Left ventricle myocardium inferior (tissue), 1 donor: ENCODE measurements around the gene SLC37A1. TPM values are rescaled to one million over a fixed set of nuclear protein-coding genes. Genes with fewer than 3 reads are reported as not detected.

Experiments
- DNase-seq: peaks from one replicate; pipeline ENCODE4 v3.0.0-alpha.2; 2020
- H3K27ac ChIP-seq: fragments of 200-600 bp; replicated peaks from 2 replicates; pipeline ENCODE4 v1.8.0; 2021
- H3K27me3 ChIP-seq: fragments of 200-600 bp; 2 replicates; pipeline ENCODE4 v1.8.0; 2021; ENCODE audit warnings: low read depth
- H3K36me3 ChIP-seq: fragments of 200-600 bp; 2 replicates; pipeline ENCODE4 v1.8.0; 2021
- H3K4me1 ChIP-seq: fragments of 200-600 bp; 2 replicates; pipeline ENCODE4 v1.8.0; 2021
- H3K4me3 ChIP-seq: fragments of 200-600 bp; 2 replicates; pipeline ENCODE4 v1.8.0; 2021; ENCODE audit warnings: mild to moderate bottlenecking, moderate library complexity
- H3K9me3 ChIP-seq: fragments of 200-600 bp; replicated peaks from 2 replicates; pipeline ENCODE4 v1.8.0; 2021
- CTCF ChIP-seq: fragments of 200-600 bp; IDR thresholded peaks from 2 replicates; pipeline ENCODE4 v1.8.0; 2021; ENCODE audit warnings: antibody characterized with exemption, mild to moderate bottlenecking, borderline replicate concordance
- intact Hi-C: fragments of 100-400 bp; cut with micrococcal nuclease; formaldehyde crosslinking; loops from one replicate; pipeline ENCODE4 v1.11.0; 2022
- total RNA-seq: library from RNA; stranded (reverse); fragmentation: NEBNext Ultra II Directional; extraction: Animal tissue kit (Norgen Biotek cat#: 25700); gene quantifications from one replicate; pipeline ENCODE4 v1.2.1, GENCODE V29; 2021
- donor health status: DM: no; HTN: yes; CAD: no; lungs with severe emphysema.

Gene SLC37A1
- total RNA-seq, 1 donor from 2014 or later: 3.8 TPM

GRCh38 chr21:42509244-42509643 is 4.4 kb upstream of the SLC37A1 start:
- no peak overlapping the region for H3K4me3 ChIP-seq
- H3K27ac ChIP-seq: no peak overlapping the region
- H3K27me3 ChIP-seq: no peaks in the 10 kb centered on the region
- H3K36me3 ChIP-seq: no peaks in the 10 kb centered on the region
- no peak for TF ChIP-seq CTCF
- intact Hi-C loops: no loop called here
- H3K9me3 ChIP-seq: no peaks in the 10 kb centered on the region
- DNase-seq: no peak
- peaks cover 4% of the 10 kb centered on the region for H3K4me1 ChIP-seq

- no peak for DNase-seq
- intact Hi-C loops: no loop called here
- Histone ChIP-seq H3K27me3 (no peaks in the 10 kb centered on the region), H3K4me3 (peak overlapping the region; percentile 94), H3K36me3 (no peaks in the 10 kb centered on the region), H3K27ac (no peak overlapping the region), H3K9me3 (no peaks in the 10 kb centered on the region), H3K4me1 (peaks cover 20% of the 10 kb centered on the region)
- no peak for TF ChIP-seq CTCF
Observed at GRCh38 chr21:42512346-42513034, 1.2 kb upstream of the SLC37A1 start.

- no peaks in the 10 kb centered on the region for H3K9me3 ChIP-seq
- no peak for TF ChIP-seq CTCF
- peak overlapping the region; percentile 78 for H3K27ac ChIP-seq
- intact Hi-C loops: no loop called here
- no peaks in the 10 kb centered on the region for H3K27me3 ChIP-seq
- peak overlapping the region; percentile 94 for H3K4me3 ChIP-seq
- H3K36me3 ChIP-seq: peaks cover 11% of the 10 kb centered on the region
- H3K4me1 ChIP-seq: peaks cover 20% of the 10 kb centered on the region
- DNase-seq: peak; percentile 58
Observed at GRCh38 chr21:42513985-42514882, 582 bp downstream of the SLC37A1 start.

GRCh38 chr21:42514883-42515228 is 1.2 kb downstream of the SLC37A1 start:
- Histone ChIP-seq H3K4me3 (peak overlapping the region; percentile 94), H3K9me3 (no peaks in the 10 kb centered on the region), H3K27ac (peak overlapping the region; percentile 78), H3K36me3 (peaks cover 17% of the 10 kb centered on the region), H3K4me1 (peaks cover 20% of the 10 kb centered on the region), H3K27me3 (no peaks in the 10 kb centered on the region)
- intact Hi-C loops: no loop called here
- TF ChIP-seq CTCF: no peak
- no peak for DNase-seq

- Histone ChIP-seq H3K9me3 (no peaks in the 10 kb centered on the region), H3K4me1 (peaks cover 20% of the 10 kb centered on the region), H3K27me3 (no peaks in the 10 kb centered on the region), H3K4me3 (no peak overlapping the region), H3K36me3 (peaks cover 17% of the 10 kb centered on the region), H3K27ac (no peak overlapping the region)
- no peak for DNase-seq
- TF ChIP-seq CTCF: no peak
- intact Hi-C loops: no loop called here
Observed at GRCh38 chr21:42515708-42516502, 2.3 kb downstream of the SLC37A1 start.
